ENCODE data around the gene PHIP.

DNA sequence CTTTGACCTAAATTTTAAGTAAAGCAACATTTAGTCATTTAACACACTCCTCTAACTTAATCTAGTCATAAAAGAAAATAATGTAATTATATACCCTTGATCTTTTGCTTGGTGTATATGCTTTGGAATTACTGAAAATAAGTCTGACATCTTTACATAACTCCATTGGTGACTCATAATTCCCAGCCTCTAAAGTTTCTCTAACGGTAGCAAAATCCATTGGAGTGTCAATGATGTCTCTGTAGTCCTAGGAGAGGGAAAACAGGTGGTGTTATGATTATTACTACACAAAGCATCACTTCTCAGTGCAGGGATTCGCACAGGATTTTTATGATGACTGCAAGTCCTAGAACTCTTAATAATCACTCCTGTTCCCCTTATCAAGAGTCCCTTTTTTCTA lies 130.5 kb downstream of the PHIP start:
- no peak for TF ChIP-seq POLR2A (IDR thresholded peaks at IDR 0.05)
- TF ChIP-seq, protein P1, sequence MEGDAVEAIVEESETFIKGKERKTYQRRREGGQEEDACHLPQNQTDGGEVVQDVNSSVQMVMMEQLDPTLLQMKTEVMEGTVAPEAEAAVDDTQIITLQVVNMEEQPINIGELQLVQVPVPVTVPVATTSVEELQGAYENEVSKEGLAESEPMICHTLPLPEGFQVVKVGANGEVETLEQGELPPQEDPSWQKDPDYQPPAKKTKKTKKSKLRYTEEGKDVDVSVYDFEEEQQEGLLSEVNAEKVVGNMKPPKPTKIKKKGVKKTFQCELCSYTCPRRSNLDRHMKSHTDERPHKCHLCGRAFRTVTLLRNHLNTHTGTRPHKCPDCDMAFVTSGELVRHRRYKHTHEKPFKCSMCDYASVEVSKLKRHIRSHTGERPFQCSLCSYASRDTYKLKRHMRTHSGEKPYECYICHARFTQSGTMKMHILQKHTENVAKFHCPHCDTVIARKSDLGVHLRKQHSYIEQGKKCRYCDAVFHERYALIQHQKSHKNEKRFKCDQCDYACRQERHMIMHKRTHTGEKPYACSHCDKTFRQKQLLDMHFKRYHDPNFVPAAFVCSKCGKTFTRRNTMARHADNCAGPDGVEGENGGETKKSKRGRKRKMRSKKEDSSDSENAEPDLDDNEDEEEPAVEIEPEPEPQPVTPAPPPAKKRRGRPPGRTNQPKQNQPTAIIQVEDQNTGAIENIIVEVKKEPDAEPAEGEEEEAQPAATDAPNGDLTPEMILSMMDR (IDR thresholded peaks at IDR 0.05), result no peak
